NB4 (cell line): ENCODE results near the gene CST6.

Experiments
- DNase-seq: peaks from one replicate; pipeline ENCODE4 v3.0.0; 2010; ENCODE audit warnings: low read depth
- H3K4me3 ChIP-seq: one replicate; pipeline ENCODE4 v1.5.1; 2011; ENCODE audit warnings: mild to moderate bottlenecking, low read depth, low read length, moderate library complexity
- MYC ChIP-seq: IDR thresholded peaks from 2 replicates; pipeline ENCODE4 v1.6.1; 2011; ENCODE audit warnings: low read depth, low read length
- POLR2A ChIP-seq: IDR thresholded peaks from 2 replicates; pipeline ENCODE4 v1.6.1; 2011; ENCODE audit warnings: mild to moderate bottlenecking; ENCODE audit not compliant: insufficient read length; ENCODE audit errors: extremely low read depth
- TF ChIP-seq, protein P1 (sequence below): IDR thresholded peaks from one replicate; pipeline ENCODE4 v1.5.1; 2012; ENCODE audit warnings: low read depth, low read length
- TF ChIP-seq, protein P2 (sequence below): IDR thresholded peaks from 2 replicates; pipeline ENCODE4 v1.6.1; 2011; ENCODE audit warnings: low read depth, low read length

CST6 gene

DNA sequence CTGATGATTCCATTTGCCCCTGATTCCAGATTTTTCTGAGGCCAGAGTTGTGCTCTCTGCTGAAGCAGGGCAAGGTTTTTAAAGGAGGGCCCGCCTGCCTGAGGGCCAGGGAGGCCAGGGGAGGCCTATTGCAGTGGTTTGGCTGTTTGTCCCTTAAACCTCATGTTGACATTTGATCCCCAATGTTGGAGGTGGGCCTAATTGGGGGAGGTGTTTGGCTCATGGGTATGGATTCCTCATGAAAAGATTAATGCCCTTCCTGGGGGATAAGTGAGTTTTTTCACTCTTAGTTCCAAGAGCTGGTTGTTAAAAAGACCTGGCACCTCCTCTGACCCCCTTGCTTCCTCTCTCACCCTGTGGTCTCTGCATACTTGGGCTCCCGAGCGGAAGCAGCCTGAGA is 28.0 kb downstream of the CST6 start:
- H3K4me3 ChIP-seq = no peak overlapping the region
- DNase-seq = no peak
- TF ChIP-seq, protein P1, sequence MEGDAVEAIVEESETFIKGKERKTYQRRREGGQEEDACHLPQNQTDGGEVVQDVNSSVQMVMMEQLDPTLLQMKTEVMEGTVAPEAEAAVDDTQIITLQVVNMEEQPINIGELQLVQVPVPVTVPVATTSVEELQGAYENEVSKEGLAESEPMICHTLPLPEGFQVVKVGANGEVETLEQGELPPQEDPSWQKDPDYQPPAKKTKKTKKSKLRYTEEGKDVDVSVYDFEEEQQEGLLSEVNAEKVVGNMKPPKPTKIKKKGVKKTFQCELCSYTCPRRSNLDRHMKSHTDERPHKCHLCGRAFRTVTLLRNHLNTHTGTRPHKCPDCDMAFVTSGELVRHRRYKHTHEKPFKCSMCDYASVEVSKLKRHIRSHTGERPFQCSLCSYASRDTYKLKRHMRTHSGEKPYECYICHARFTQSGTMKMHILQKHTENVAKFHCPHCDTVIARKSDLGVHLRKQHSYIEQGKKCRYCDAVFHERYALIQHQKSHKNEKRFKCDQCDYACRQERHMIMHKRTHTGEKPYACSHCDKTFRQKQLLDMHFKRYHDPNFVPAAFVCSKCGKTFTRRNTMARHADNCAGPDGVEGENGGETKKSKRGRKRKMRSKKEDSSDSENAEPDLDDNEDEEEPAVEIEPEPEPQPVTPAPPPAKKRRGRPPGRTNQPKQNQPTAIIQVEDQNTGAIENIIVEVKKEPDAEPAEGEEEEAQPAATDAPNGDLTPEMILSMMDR = no peak
- TF ChIP-seq, protein P2, sequence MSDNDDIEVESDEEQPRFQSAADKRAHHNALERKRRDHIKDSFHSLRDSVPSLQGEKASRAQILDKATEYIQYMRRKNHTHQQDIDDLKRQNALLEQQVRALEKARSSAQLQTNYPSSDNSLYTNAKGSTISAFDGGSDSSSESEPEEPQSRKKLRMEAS = no peak

DNA sequence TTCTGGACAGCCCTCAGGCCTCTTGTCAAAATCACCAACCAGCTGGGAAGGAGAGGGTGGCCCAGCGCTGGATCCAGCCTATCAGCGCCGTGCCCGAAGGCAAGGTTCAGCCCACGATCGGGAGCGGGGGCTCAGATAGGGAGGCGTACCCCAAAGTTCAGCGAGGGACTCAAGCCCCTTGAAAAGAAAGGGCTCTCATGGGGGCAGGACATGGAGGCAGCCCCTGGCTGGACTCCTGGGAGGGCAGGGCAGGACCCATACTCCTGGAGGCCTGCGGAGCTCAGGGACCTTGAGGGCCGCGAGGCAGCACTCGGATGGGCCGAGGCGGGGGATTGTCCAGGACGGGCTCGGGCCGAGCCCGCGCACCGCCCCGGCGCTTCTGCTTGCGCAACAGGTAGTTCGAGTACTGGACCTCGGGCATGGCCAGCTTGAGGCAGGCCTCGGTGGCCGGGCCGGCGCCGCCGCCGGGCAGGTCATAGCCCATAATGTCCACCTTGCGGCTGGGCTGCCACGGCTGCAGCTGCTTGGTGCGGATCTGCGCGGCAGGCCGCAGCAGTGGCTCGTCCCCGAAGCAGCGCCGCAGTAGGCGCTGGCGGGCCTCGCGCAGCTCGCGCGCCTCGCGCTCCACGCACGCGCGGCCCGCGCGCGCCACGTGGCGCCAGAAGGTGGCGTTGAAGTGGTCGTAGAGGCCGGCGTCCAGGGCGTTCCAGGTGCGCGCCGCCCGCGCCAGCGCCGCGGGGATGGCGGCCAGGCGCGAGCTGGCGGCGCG is 30.6 kb downstream of the CST6 start:
- DNase-seq = no peak
- H3K4me3 ChIP-seq = no peak overlapping the region
- TF ChIP-seq, protein P2 = no peak
- TF ChIP-seq, protein P1 = no peak
- TF ChIP-seq POLR2A (no peak), MYC (no peak)

DNA sequence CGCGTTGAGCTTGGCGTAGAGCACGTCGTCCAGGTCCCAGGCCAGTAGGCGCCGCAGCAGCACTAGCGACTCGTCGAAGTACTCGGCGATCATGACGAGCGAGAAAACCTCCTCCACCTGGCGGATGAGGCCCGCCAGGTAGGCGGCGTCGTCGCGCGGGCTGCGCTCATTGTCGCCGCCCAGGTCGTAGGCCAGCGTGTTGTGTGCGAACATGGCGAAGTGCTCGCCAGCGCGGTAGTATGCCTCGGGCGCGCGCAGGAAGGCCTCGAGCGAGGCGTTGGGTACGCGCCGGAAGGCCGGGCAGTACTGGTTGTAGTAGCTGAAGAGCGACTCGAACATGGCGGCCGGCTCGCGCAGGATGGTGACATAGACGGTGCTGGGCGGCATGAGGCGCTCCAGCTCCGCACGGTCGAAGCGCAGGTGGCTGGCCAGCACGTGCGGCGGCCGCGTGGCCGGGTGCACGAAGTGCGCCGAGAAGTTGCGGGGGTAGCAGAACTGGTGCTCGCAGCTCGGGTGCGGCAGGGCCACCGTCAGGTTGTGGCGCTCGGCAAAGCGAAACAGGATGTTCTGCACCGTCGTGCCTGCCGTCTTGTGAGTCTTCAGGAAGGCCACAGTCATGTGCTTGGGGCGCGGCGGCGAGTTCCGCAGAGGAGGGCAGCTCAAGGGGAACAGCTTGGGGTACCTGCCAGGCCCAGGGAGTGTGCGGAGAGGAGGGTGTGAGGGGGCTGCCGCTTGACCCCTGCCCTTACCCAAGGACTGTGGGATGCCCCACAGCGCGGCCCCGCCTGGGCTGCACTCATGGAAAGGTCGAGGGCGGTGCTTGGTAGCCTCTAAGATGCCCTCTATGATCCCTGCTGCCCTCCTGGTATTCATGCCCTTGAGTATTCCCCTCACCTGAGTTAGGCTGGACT is 31.4 kb downstream of the CST6 start:
- TF ChIP-seq, protein P2 = no peak
- TF ChIP-seq POLR2A (no peak), MYC (no peak)
- TF ChIP-seq, protein P1 = no peak
- H3K4me3 ChIP-seq = no peak overlapping the region
- no peak for DNase-seq

DNA sequence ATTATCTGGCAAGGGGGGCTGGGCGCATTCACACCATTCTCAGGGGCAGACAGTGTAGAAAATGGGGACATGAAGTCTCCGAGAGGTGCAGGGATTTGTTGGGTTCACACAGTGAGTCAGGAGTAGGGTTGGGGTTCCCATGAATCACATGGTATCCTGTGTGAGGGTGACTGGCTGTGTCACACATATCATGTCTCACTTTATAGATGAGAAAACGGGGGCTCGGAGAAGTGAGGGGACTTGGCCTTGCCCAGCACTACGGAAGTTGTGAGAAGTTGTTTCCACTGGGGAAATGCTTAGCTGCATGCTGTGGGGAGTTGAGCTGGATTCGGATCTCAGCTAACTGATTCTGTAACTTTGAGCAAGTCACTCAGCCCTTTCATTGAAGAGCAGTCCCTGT is 32.9 kb downstream of the CST6 start:
- no peak for DNase-seq
- H3K4me3 ChIP-seq = no peak overlapping the region
- TF ChIP-seq MYC = no peak
- TF ChIP-seq, protein P2 = no peak
- TF ChIP-seq, protein P1 = no peak
- TF ChIP-seq POLR2A = no peak

DNA sequence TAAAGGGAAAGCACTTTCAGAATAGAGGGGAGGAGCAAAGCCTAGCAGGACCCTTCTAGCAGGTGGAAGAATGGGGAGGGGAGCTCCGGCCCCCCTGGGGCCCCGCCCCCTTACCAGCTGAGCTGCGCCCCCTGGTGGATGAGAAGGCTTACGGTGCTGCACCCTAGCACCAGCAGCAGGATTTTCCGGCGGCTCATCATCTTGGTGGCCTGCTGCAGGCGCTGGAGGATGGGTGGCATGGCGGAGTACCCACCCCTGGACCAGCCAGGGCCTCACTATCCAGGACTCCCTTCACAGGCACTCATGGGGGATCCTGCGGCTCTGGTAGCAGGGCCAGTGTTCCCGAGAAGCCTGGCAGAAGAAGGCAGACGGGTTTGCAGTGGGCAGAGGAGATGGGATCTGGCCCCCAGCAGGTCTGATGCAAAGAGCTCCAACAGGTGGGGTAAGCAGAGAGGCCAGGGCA is 33.4 kb downstream of the CST6 start:
- H3K4me3 ChIP-seq = no peak overlapping the region

More for the DNA sequence above, 33.4 kb downstream of the CST6 start:
- DNase-seq = peak; percentile 86
- TF ChIP-seq, protein P1 = peak; percentile 98
- TF ChIP-seq, protein P2 = peak; percentile 43; the same call in 1 of the 2 replicates
- no peak for TF ChIP-seq POLR2A
